NB4 (cell line): ENCODE data around the gene NR2F1-AS1.

ENCODE experiments used
- CTCF ChIP-seq: IDR thresholded peaks from one replicate; pipeline ENCODE4 v1.5.1; 2012; ENCODE audit warnings: low read depth, low read length
- MAX ChIP-seq: IDR thresholded peaks from 2 replicates; pipeline ENCODE4 v1.6.1; 2011; ENCODE audit warnings: low read depth, low read length
- MYC ChIP-seq: IDR thresholded peaks from 2 replicates; pipeline ENCODE4 v1.6.1; 2011; ENCODE audit warnings: low read depth, low read length
- POLR2A ChIP-seq: IDR thresholded peaks from 2 replicates; pipeline ENCODE4 v1.6.1; 2011; ENCODE audit warnings: mild to moderate bottlenecking; ENCODE audit not compliant: insufficient read length; ENCODE audit errors: extremely low read depth

DNA sequence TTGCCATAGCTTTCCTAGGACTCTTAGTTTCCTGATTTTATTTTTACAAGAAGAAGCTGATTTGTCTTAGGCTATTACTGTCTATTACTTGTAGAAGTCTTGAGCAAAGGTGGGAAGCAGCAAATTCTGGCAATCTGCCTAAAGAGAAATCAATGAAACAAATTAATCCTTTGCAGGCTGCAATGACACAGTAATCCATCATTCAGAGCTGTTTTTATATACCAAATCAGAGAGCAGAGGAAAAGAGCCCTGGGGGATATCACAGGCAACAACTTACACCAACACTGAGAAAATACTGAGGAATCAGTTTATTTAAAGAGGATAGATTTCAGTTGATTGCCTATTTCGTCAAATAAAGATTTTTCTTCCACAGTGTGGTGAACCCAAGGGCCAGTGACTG, 13.6 kb downstream of the NR2F1-AS1 start:
- TF ChIP-seq CTCF (no peak), MAX (no peak), POLR2A (no peak), MYC (no peak)
